GM23248 (cell line): Measurements from ENCODE around the gene ACP2.

Source experiments
- EZH2 ChIP-seq: fragments of 200-600 bp; sonication (generic); IDR thresholded peaks from 2 replicates; pipeline ENCODE4 v1.6.1; 2018; ENCODE audit warnings: antibody characterized with exemption, mild to moderate bottlenecking; ENCODE audit not compliant: insufficient read depth, poor library complexity, severe bottlenecking
- EZH2phosphoT487 ChIP-seq: fragments of 200-600 bp; sonication (generic); IDR thresholded peaks from 2 replicates; pipeline ENCODE4 v1.6.1; 2018; ENCODE audit warnings: antibody characterized with exemption, moderate library complexity, mild to moderate bottlenecking, low read depth; ENCODE audit not compliant: insufficient read depth

- TF ChIP-seq EZH2 (no peak), EZH2phosphoT487 (no peak)
Observed at GRCh38 chr11:47280099-47280498, 31.5 kb upstream of the ACP2 start.
